Neutrophil (primary cell): Measurements from ENCODE around the gene SDK2.

Source experiments
- H3K27ac ChIP-seq: fragments of 200-600 bp; sonication (generic); 2 replicates; pipeline ENCODE4 v1.5.1; 2016; ENCODE audit warnings: mild to moderate bottlenecking, moderate library complexity
- H3K27me3 ChIP-seq: fragments of 200-600 bp; sonication (generic); 2 replicates; pipeline ENCODE4 v1.6.0; 2016; ENCODE audit warnings: mild to moderate bottlenecking
- H3K36me3 ChIP-seq: fragments of 200-600 bp; sonication (generic); 2 replicates; pipeline ENCODE4 v1.5.1; 2017
- H3K4me1 ChIP-seq, 2 experiments: fragments of 200-600 bp in 1 of 2; sonication (generic) in 1 of 2; 1 replicate in 1 of 2; 2 replicates in 1 of 2; pipeline versions ENCODE4 v1.5.1 to v1.6.1; 2013 to 2016; ENCODE audit warnings: low read depth in 1 of 2, low read length in 1 of 2, mild to moderate bottlenecking in 1 of 2, moderate library complexity in 1 of 2; ENCODE audit not compliant: control insufficient read depth in 1 of 2, insufficient read depth in 1 of 2
- H3K4me3 ChIP-seq, 2 experiments: fragments of 200-600 bp in 1 of 2; sonication (generic) in 1 of 2; 1 replicate in 1 of 2; 2 replicates in 1 of 2; pipeline ENCODE4 v1.5.1; 2013 to 2016; ENCODE audit warnings: low read depth in 1 of 2, low read length in 1 of 2, mild to moderate bottlenecking in 1 of 2, moderate library complexity in 1 of 2
- H3K9me3 ChIP-seq: fragments of 200-600 bp; sonication (generic); 2 replicates; pipeline ENCODE4 v1.5.1; 2016
- TF ChIP-seq, protein P1 (sequence below): fragments of 200-600 bp; sonication (generic); IDR thresholded peaks from 2 replicates; pipeline ENCODE4 v1.5.1; 2016; ENCODE audit warnings: antibody characterized with exemption

The SDK2 gene

DNA sequence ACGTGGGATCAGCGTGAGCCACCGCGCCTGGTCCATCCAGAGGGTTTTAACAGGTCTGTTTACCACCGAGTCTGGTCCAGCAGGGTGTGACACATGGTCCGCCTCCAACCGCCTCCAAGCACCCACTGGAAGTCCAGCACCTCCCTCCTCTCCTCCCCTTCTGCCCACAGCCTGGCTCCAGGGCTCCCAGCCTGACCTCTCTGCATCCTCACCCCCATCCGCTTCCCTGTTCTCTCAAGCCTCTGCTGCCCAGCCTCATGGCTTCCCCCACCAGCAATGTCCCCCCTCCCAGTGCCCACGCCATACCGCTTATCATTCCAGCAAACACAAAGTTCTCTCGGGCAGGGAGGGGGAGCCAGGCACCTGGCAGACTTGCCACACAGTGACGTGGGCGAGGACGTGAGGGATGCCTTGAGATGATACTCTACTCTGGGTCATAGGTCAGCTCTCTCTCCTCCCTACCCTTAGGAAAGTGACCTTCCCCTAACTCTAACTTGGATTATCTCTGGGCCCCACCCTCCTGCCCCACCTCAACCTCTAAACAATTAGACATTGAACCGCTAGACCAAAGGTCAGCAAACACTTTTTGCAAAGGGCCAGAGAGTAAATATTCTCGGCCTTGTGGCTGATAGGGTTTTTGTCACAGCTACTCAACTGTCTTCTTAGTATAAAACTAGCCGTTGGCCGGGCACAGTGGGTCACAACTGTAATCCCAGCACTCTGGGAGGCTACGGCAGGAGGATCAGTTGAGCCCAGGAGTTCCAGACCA lies 355.5 kb downstream of the SDK2 start:
- Histone ChIP-seq H3K4me1 (peaks cover 25% of the 10 kb centered on the region in 2 experiments), H3K27ac (no peak overlapping the region), H3K9me3 (no peaks in the 10 kb centered on the region), H3K36me3 (peaks cover 25% of the 10 kb centered on the region), H3K27me3 (no peaks in the 10 kb centered on the region), H3K4me3 (no peak overlapping the region)
- TF ChIP-seq, protein P1, sequence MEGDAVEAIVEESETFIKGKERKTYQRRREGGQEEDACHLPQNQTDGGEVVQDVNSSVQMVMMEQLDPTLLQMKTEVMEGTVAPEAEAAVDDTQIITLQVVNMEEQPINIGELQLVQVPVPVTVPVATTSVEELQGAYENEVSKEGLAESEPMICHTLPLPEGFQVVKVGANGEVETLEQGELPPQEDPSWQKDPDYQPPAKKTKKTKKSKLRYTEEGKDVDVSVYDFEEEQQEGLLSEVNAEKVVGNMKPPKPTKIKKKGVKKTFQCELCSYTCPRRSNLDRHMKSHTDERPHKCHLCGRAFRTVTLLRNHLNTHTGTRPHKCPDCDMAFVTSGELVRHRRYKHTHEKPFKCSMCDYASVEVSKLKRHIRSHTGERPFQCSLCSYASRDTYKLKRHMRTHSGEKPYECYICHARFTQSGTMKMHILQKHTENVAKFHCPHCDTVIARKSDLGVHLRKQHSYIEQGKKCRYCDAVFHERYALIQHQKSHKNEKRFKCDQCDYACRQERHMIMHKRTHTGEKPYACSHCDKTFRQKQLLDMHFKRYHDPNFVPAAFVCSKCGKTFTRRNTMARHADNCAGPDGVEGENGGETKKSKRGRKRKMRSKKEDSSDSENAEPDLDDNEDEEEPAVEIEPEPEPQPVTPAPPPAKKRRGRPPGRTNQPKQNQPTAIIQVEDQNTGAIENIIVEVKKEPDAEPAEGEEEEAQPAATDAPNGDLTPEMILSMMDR: no peak

DNA sequence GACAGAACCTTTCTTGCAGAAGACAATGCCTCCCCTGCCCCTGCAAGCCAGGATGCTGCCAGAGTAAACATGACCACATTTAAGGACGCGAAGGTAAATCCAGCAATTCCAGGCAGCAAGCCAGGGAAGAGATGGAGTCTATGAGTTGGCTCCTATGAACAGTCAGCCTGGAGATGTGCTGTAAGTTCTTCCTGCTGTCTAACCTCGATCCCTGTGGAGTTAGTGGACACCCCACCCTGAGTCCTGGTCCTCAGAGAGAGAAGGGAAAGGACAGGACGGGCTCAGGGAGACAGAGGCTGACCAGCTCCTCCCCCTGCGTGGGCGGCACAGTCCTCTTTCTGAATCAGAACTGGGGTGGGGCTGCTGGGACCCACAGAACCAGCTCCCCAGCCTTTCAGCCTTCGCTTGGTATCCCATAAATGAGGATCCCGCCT lies 357.4 kb downstream of the SDK2 start:
- no peaks in the 10 kb centered on the region for H3K9me3 ChIP-seq
- no peak overlapping the region for H3K4me3 ChIP-seq
- peaks cover 25% of the 10 kb centered on the region for H3K36me3 ChIP-seq
- no peak overlapping the region for H3K27ac ChIP-seq
- peaks cover 21 to 22% of the 10 kb centered on the region in 2 experiments for H3K4me1 ChIP-seq
- TF ChIP-seq, protein P1: no peak
- H3K27me3 ChIP-seq: no peaks in the 10 kb centered on the region

DNA sequence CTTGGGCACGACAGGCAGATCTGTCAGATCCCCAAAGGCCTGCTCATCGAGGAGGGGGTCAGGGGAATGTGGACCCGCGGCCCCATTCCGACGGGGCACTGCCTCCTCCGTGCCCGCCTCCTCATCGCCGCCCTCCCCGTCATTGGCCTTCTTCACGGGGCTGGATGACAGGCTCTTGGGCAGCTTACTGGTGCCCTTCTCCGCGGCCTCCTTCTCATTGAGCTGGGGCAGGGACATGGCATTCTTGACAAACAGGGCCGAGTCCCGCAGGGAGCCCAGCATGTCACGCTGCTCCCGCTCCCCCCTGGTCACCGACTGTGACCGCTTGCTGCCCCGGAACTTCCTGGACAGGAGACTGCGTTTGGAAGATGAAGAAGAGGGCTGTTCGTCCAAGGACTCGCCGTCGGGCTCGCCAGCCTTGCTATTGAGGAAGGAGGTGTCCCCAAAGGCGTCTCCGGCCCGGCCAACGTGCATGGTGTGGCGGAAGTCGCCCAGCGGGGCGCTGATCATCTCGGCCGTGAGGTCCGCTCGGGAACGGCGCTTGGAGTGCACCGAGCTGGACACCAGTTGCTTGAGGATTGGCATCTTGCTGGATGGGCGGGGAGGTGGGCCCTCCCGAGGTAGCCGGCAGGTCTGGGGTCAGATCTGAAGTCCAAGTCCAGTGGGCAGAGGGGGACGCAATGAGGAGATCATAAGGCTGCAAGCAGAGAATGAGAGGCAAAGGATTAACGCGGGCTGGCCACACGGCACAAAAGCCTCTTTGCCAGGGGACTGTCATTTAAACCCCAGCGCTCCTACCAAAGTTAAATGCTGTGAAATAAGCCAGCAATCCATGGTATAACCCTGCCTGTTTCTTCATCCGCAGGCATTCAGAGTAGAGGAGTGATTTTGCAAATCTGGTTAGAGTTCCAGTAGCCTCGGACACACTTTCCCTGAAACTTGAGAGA lies 358.1 kb downstream of the SDK2 start:
- Histone ChIP-seq H3K27me3 (no peaks in the 10 kb centered on the region), H3K9me3 (no peaks in the 10 kb centered on the region), H3K4me3 (no peak overlapping the region), H3K27ac (no peak overlapping the region), H3K4me1 (peaks cover 14 to 16% of the 10 kb centered on the region in 2 experiments), H3K36me3 (peaks cover 25% of the 10 kb centered on the region)
- TF ChIP-seq, protein P1: no peak

DNA sequence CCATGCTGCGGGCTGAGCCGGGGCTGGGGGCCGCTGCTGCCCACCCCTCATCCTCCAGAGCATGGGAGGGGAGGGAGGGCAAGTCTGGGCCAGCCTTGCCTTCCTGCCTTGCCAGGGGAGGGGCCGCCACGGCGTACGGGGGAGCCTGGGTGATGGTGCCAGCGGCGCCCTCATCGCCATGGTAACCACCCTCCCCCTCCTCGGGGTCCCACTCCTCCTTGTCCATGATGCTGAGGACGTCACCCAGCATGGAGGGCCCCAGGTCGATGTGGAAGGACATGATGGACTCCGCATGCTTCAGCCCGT lies 358.7 kb downstream of the SDK2 start:
- Histone ChIP-seq H3K9me3 (no peaks in the 10 kb centered on the region), H3K27me3 (no peaks in the 10 kb centered on the region), H3K4me1 (peaks cover 8 to 9% of the 10 kb centered on the region in 2 experiments), H3K36me3 (peaks cover 25% of the 10 kb centered on the region), H3K4me3 (no peak overlapping the region), H3K27ac (no peak overlapping the region)
- TF ChIP-seq, protein P1: no peak

DNA sequence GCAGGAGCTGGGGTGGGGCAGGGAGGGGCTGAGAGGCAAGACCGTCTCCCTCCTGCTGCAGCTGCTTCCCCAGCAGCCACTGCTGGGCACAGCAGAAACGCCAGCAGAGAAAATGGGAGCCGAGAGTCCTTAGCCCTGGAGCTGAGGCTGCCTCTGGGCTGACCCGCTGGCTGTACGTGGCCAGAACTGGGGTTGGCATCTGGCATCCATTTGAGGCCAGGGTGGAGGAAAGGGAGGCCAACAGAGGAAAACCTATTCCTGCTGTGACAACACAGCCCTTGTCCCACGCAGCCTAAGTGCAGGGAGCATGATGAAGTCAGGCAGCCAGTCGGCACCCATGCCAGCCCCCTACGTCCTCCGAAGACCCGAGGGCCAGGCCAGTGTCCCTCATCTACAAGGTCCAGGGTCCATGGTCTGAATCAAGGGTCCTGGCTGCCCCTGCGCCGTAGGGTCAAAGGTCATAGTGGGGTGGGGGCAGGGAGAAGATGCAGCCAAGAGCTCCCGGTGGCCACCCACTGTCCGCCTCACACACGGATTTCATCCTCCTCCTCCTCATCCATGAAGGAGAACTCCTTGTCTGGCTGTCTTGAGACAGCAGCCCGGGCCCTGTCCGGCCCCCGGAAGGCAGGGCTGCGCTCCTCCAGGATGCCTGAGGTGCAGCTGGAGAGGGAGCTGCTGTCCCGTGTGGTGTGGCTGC lies 359.2 kb downstream of the SDK2 start:
- peaks cover 25% of the 10 kb centered on the region for H3K36me3 ChIP-seq
- H3K4me3 ChIP-seq: no peak overlapping the region
- TF ChIP-seq, protein P1: no peak
- no peak overlapping the region for H3K27ac ChIP-seq
- no peaks in the 10 kb centered on the region for H3K27me3 ChIP-seq
- peaks cover 3 to 4% of the 10 kb centered on the region in 2 experiments for H3K4me1 ChIP-seq
- no peaks in the 10 kb centered on the region for H3K9me3 ChIP-seq
